Heart right ventricle (tissue), 16 donors: Measurements from ENCODE around the gene LYPD6B. TPM values are rescaled to one million over a fixed set of nuclear protein-coding genes. Genes with fewer than 3 reads are reported as not detected.

Source experiments
- ATAC-seq, 8 donors: fragments of 200-7000 bp; cut with Tn5 transposase; one replicate each; pipeline ENCODE4 v1.9.1; 2020; ENCODE audit warnings: mild to moderate bottlenecking in 8 of 8, moderate library complexity in 8 of 8, moderate number of reproducible peaks in 1 of 8
- DNase-seq, 2 donors: peaks; one replicate each; pipeline ENCODE4 v3.0.0-alpha.2; 2020
- H3K27ac ChIP-seq, 10 donors: fragments of 200-600 bp; sonication (generic) in 2 of 10; one replicate each; pipeline versions ENCODE4 v1.5.0 to v1.8.0; 2020 to 2022; ENCODE audit warnings: mild to moderate bottlenecking in 3 of 10
- H3K27me3 ChIP-seq, 7 donors: fragments of 200-600 bp; one replicate each; pipeline ENCODE4 v1.8.0; 2021 to 2022; ENCODE audit warnings: mild to moderate bottlenecking in 2 of 7
- H3K36me3 ChIP-seq, 9 donors: fragments of 200-600 bp; sonication (generic) in 1 of 9; one replicate each; pipeline versions ENCODE4 v1.5.0 to v1.8.0; 2020 to 2022; ENCODE audit warnings: mild to moderate bottlenecking in 2 of 9
- H3K4me1 ChIP-seq, 9 donors: fragments of 200-600 bp; sonication (generic) in 1 of 9; one replicate each; pipeline versions ENCODE4 v1.5.0 to v1.8.0; 2020 to 2022; ENCODE audit warnings: mild to moderate bottlenecking in 4 of 9
- H3K4me3 ChIP-seq, 10 donors: fragments of 200-600 bp; sonication (generic) in 2 of 10; one replicate each; pipeline versions ENCODE4 v1.5.0 to v1.8.0; 2020 to 2022; ENCODE audit warnings: mild to moderate bottlenecking in 7 of 10, moderate library complexity in 2 of 10
- H3K9me3 ChIP-seq, 11 donors: fragments of 200-600 bp in 10 of 11; sonication (generic) in 2 of 11; one replicate each; pipeline versions ENCODE4 v1.5.0 to v1.8.0; 2013 to 2022; ENCODE audit warnings: mild to moderate bottlenecking in 2 of 11, control low read depth in 1 of 11, moderate library complexity in 1 of 11
- WGBS, 2 donors: extraction: QIAGEN DNeasy Blood & Tissue Kit; methylation state at CpG; one replicate each; pipeline ENCODE4 v1.1.7; 2013; ENCODE audit warnings: inconsistent platforms in 1 of 2; 5-methylcytosine and 5-hydroxymethylcytosine counted together
- intact Hi-C, 10 donors: fragments of 100-400 bp; cut with DNase I; formaldehyde crosslinking; loops; one replicate each; pipeline versions ENCODE4 v1.11.1 to v1.14.2; 2022
- polyA plus RNA-seq, 2 donors: library from polyadenylated mRNA; stranded (reverse); fragments of 200-250 nt; gene quantifications; one replicate each; pipeline ENCODE4 v1.2.3, GENCODE V29; 2013
- total RNA-seq, 10 donors: library from RNA; stranded (reverse); fragmentation: NEBNext Ultra II Directional in 3 of 10; extraction: Animal tissue kit (Norgen Biotek cat#: 25700) in 3 of 10; gene quantifications; one replicate each; pipeline versions ENCODE4 v1.2.1 to v1.2.4, GENCODE V29; 2021 to 2023
- TF ChIP-seq, protein P1 (sequence below), 9 donors: fragments of 200-600 bp; sonication (generic) in 2 of 9; IDR thresholded peaks; one replicate each; pipeline versions ENCODE4 v1.5.0 to v1.8.0; 2021 to 2022; ENCODE audit warnings: antibody characterized with exemption in 9 of 9, mild to moderate bottlenecking in 5 of 9, moderate library complexity in 1 of 9
- donor health status: Arrhythmogenic right ventricular cardiomyopathy.
- donor health status: ischemic (EF 13 %, LVEDD 7.1; RV severe dilation, severe dysfunction).
- donor health status: healthy with polysubstance abuse.
- donor health status: DM: no; HTN: yes; CAD: no.
- donor health status: DM: no; HTN: no; CAD: no.
- donor health status: ischemic (EF 25% LVEDD 6.9; RV normal size, moderate dysfunction).
- donor health status: ischemic (EF 25% LVEDD 5.7; RV mildly dilated, moderate dysfunction).
- donor health status: healthy.
- donor health status: DM: yes; HTN: yes; CAD: no.
- donor health status: Ischemic cardiomyopathy.
- donor health status: ischemic (EF 35%, LVEDD 5.7; RV mildly dilated, moderate dysfunction).
- donor health status: nonischemic (EF 11% LVEDD 7.7; RV severe dilation, severe dysfunction).
- donor health status: DM: yes; HTN: yes; CAD: no.
- donor health status: PGD.
- donor health status: ischemic (EF 29% LVEDD 5.4; RV normal size, mild dysfunction).
- donor health status: nonischemic (EF 23%, LVEDD 6.1; RV moderate dilation, normal function).

The LYPD6B gene
- total and polyA plus RNA-seq, 12 donors = 0.21 TPM; not detected in 11

DNA sequence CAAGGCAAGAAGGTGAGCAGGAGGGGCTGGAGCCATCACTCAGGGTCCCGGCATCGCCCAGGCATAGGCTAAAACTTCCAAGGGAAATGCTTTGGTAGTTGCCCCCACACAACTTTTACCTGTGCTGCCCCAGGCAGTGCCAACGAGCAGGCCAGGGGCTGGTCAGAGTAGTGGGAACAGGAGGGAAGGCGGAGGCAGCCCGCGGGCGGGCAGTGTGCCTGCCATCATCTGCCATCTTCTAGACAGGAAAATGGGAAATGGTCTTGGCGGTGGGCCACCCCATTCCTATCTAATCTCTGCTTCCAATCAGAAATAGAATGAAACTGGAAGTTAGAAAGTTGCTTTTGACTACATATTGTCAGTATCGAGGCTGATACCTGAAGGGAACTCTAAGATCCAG lies 26.0 kb upstream of the LYPD6B start:
- intact Hi-C loops = loop anchor here in 5 of 10 donors (10.0 kb wide), 1 partner anchor 302 kb away; no protein-coding TSS in a partner anchor
- no peak for ATAC-seq
- H3K4me3 ChIP-seq = no peak overlapping the region
- H3K27me3 ChIP-seq = peaks cover 0 to 11% (median 0%) of the 10 kb centered on the region in 7 donors
- H3K27ac ChIP-seq = no peak overlapping the region
- no peaks in the 10 kb centered on the region for H3K9me3 ChIP-seq
- H3K36me3 ChIP-seq = no peaks in the 10 kb centered on the region
- no peaks in the 10 kb centered on the region for H3K4me1 ChIP-seq
- TF ChIP-seq, protein P1, sequence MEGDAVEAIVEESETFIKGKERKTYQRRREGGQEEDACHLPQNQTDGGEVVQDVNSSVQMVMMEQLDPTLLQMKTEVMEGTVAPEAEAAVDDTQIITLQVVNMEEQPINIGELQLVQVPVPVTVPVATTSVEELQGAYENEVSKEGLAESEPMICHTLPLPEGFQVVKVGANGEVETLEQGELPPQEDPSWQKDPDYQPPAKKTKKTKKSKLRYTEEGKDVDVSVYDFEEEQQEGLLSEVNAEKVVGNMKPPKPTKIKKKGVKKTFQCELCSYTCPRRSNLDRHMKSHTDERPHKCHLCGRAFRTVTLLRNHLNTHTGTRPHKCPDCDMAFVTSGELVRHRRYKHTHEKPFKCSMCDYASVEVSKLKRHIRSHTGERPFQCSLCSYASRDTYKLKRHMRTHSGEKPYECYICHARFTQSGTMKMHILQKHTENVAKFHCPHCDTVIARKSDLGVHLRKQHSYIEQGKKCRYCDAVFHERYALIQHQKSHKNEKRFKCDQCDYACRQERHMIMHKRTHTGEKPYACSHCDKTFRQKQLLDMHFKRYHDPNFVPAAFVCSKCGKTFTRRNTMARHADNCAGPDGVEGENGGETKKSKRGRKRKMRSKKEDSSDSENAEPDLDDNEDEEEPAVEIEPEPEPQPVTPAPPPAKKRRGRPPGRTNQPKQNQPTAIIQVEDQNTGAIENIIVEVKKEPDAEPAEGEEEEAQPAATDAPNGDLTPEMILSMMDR (IDR thresholded peaks at IDR 0.05) = no peak
- DNase-seq = no peak
- whole genome bisulfite sequencing, 2 donors = 85 to 89% methylated on average over 9 of the region's 9 CpGs

- TF ChIP-seq, protein P1 (IDR thresholded peaks at IDR 0.05) = no peak
- 83 to 84% methylated on average over 1 of the region's 1 CpG for WGBS, 2 donors
- H3K36me3 ChIP-seq = no peaks in the 10 kb centered on the region
- H3K27me3 ChIP-seq = peaks cover 0 to 3% (median 0%) of the 10 kb centered on the region in 7 donors
- no peak for ATAC-seq
- no peak overlapping the region for H3K4me3 ChIP-seq
- no peaks in the 10 kb centered on the region for H3K9me3 ChIP-seq
- intact Hi-C loops = loop anchor here in 7 of 10 donors (5.0 to 10.0 kb wide), 3 partner anchors 299 to 547 kb away; no protein-coding TSS in a partner anchor
- DNase-seq = no peak
- H3K27ac ChIP-seq = no peak overlapping the region
- peaks cover 0 to 7% (median 0%) of the 10 kb centered on the region in 9 donors for H3K4me1 ChIP-seq
These were observed 23.0 kb upstream of the LYPD6B start for GRCh38 chr2:149015501-149015900.

DNA sequence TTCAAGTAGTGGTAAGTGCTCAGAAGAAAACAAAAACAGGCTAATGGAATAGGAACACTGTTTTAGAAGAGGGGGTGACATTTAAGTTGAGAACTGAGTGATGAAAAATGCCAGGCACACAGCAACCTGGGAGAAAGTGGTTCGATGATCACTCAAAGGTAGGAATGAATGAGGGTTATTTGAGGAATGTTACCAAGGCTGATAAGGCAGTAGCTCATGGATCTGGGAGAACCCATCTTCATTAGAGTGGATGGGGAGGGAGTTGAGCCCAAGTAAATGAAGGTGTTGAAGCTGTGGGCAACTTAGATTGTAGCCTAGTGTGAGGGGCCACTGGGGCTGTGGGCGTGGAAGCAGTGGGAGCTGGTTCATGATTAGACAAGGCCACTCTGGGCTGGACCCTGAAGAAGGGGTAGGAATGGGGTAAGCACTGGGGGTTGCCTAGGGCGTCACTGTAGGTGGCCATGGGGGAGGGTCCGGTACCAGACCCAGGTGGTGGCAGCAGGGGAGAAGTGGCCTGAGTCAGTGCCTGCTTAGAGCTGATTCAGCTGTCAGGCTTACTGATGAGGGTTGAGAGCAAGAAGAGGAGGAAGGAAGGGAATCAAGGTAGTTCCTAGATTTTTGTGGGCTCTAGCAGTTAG lies 22.5 kb upstream of the LYPD6B start:
- intact Hi-C loops = loop anchor here (2.0 to 10.0 kb wide), 5 partner anchors 299 to 547 kb away; no protein-coding TSS in a partner anchor
- no peak for DNase-seq
- no peak overlapping the region for H3K4me3 ChIP-seq
- TF ChIP-seq, protein P1 (IDR thresholded peaks at IDR 0.05) = no peak
- ATAC-seq = peak in 1 of 8 donors; percentile 28
- peaks cover 0 to 7% (median 0%) of the 10 kb centered on the region in 9 donors for H3K4me1 ChIP-seq
- 77 to 82% methylated on average over 4 of the region's 4 CpGs for WGBS, 2 donors
- H3K27me3 ChIP-seq = peaks cover 0 to 3% (median 0%) of the 10 kb centered on the region in 7 donors
- no peak overlapping the region for H3K27ac ChIP-seq
- no peaks in the 10 kb centered on the region for H3K9me3 ChIP-seq
- H3K36me3 ChIP-seq = no peaks in the 10 kb centered on the region

DNA sequence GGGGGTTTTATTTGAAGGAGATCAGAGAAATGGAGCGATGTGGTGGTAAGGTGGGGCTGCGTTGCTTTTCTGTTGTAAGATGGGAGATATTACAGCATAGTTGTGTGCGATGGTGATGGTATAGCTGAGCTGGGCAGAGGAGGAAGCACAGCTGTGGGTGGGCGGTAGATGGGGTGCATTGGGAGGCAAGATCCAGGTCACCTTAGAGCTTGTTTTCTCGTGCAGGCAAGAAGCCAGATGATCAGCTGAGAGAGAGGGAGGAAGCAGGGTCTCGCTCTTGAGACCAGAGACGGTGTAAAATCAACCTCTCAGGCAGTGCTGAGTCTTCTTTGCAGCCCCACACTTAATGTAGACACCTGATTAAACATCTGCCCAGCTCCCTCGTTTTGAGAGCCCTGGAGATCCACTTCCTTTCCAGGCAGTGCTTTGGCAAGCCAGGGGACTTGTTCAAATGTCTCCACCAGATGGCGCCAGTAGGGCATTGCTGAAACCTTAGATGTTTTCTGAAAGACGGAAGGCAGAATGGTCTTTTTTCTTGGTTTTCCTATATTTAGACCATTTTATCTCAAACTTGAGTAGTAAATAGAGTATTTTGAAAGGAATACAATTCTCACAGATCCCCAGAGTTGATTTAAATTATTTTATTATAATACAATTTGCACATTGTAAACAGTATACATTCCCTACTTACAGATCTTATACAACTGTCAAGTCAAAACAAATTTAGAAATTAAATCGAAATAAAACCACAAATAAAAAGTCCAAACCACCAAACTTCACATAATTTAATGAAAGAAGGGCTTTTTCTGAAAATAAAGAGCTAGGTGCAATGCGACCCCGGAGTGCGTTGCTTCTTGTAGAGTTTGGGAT lies 21.1 kb upstream of the LYPD6B start:
- TF ChIP-seq, protein P1 (IDR thresholded peaks at IDR 0.05) = peak; percentile 76 to 93 (median 88)
- H3K36me3 ChIP-seq = no peaks in the 10 kb centered on the region
- peaks cover 0 to 7% (median 0%) of the 10 kb centered on the region in 9 donors for H3K4me1 ChIP-seq
- no peak overlapping the region for H3K4me3 ChIP-seq
- no peaks in the 10 kb centered on the region for H3K9me3 ChIP-seq
- WGBS, 2 donors = 52% methylated on average over 14 of the region's 14 CpGs
- intact Hi-C loops = loop anchor here (2.0 to 10.0 kb wide), 5 partner anchors 297 to 545 kb away; no protein-coding TSS in a partner anchor
- ATAC-seq (peak; percentile 51 to 79 (median 66)), DNase-seq (peak; percentile 47 to 80)
- H3K27me3 ChIP-seq = peaks cover 0 to 3% (median 0%) of the 10 kb centered on the region in 7 donors
- no peak overlapping the region for H3K27ac ChIP-seq
